Adipocyte (in vitro differentiated cells): ENCODE measurements around the gene CFAP58.

Experiments used
- DNase-seq: peaks from one replicate; pipeline ENCODE4 v3.0.0-alpha.2; 2015; ENCODE audit warnings: low read depth
- H3K27me3 ChIP-seq: replicated peaks from 2 replicates; pipeline ENCODE4 v1.7.0; 2013; ENCODE audit warnings: mild to moderate bottlenecking, low read length, moderate library complexity; ENCODE audit not compliant: control insufficient read depth, insufficient read depth
- H3K36me3 ChIP-seq: 2 replicates; pipeline ENCODE4 v1.7.0; 2013; ENCODE audit warnings: low read length, mild to moderate bottlenecking, moderate library complexity; ENCODE audit not compliant: control insufficient read depth, insufficient read depth, severe bottlenecking
- H3K4me1 ChIP-seq: 2 replicates; pipeline ENCODE4 v1.7.0; 2013; ENCODE audit warnings: mild to moderate bottlenecking, low read length, moderate library complexity; ENCODE audit not compliant: control insufficient read depth, insufficient read depth
- H3K4me3 ChIP-seq: 2 replicates; pipeline ENCODE4 v1.7.0; 2013; ENCODE audit warnings: mild to moderate bottlenecking, low read length, moderate library complexity
- H3K9ac ChIP-seq: 2 replicates; pipeline ENCODE4 v1.7.0; 2013; ENCODE audit warnings: mild to moderate bottlenecking, low read length, moderate library complexity
- H3K9me3 ChIP-seq: 2 replicates; pipeline ENCODE4 v1.7.0; 2013; ENCODE audit warnings: mild to moderate bottlenecking, low read length, moderate library complexity; ENCODE audit not compliant: control insufficient read depth

CFAP58 gene

GRCh38 chr10:104339469-104340110 lies 14.0 kb upstream of the CFAP58 start:
- Histone ChIP-seq H3K4me3 (peak overlapping the region; percentile 92), H3K27me3 (no peaks in the 10 kb centered on the region), H3K36me3 (no peaks in the 10 kb centered on the region), H3K9me3 (no peaks in the 10 kb centered on the region), H3K4me1 (peaks cover 30% of the 10 kb centered on the region), H3K9ac (peak overlapping the region; percentile 93)
- DNase-seq, result peak; percentile 87

GRCh38 chr10:104340111-104340526 lies 13.5 kb upstream of the CFAP58 start:
- no peak for DNase-seq
- Histone ChIP-seq H3K4me3 (no peak overlapping the region), H3K27me3 (no peaks in the 10 kb centered on the region), H3K9me3 (no peaks in the 10 kb centered on the region), H3K9ac (peak overlapping the region; percentile 6), H3K4me1 (peaks cover 30% of the 10 kb centered on the region), H3K36me3 (no peaks in the 10 kb centered on the region)

GRCh38 chr10:104340641-104341040 lies 13.0 kb upstream of the CFAP58 start:
- H3K4me1 ChIP-seq, result peaks cover 30% of the 10 kb centered on the region
- H3K9ac ChIP-seq, result peak overlapping the region; percentile 6
- no peaks in the 10 kb centered on the region for H3K9me3 ChIP-seq
- no peak for DNase-seq
- no peaks in the 10 kb centered on the region for H3K36me3 ChIP-seq
- H3K4me3 ChIP-seq, result no peak overlapping the region
- no peaks in the 10 kb centered on the region for H3K27me3 ChIP-seq

GRCh38 chr10:104342941-104343411 lies 10.7 kb upstream of the CFAP58 start:
- Histone ChIP-seq H3K27me3 (no peaks in the 10 kb centered on the region), H3K4me3 (no peak overlapping the region), H3K9ac (no peak overlapping the region), H3K9me3 (no peaks in the 10 kb centered on the region), H3K4me1 (peaks cover 21% of the 10 kb centered on the region), H3K36me3 (no peaks in the 10 kb centered on the region)
- DNase-seq, result no peak

- Histone ChIP-seq H3K27me3 (no peaks in the 10 kb centered on the region), H3K9me3 (no peaks in the 10 kb centered on the region), H3K36me3 (no peaks in the 10 kb centered on the region), H3K4me1 (peaks cover 18% of the 10 kb centered on the region), H3K9ac (no peak overlapping the region), H3K4me3 (no peak overlapping the region)
- no peak for DNase-seq
These were observed 9.4 kb upstream of the CFAP58 start for GRCh38 chr10:104344219-104344618.

- no peaks in the 10 kb centered on the region for H3K9me3 ChIP-seq
- H3K9ac ChIP-seq, result no peak overlapping the region
- H3K4me1 ChIP-seq, result peaks cover 16% of the 10 kb centered on the region
- H3K27me3 ChIP-seq, result no peaks in the 10 kb centered on the region
- H3K4me3 ChIP-seq, result no peak overlapping the region
- no peak for DNase-seq
- H3K36me3 ChIP-seq, result no peaks in the 10 kb centered on the region
These were observed 8.1 kb upstream of the CFAP58 start for GRCh38 chr10:104345515-104345914.

- Histone ChIP-seq H3K4me3 (no peak overlapping the region), H3K9ac (no peak overlapping the region), H3K9me3 (no peaks in the 10 kb centered on the region), H3K4me1 (peaks cover 20% of the 10 kb centered on the region), H3K36me3 (no peaks in the 10 kb centered on the region), H3K27me3 (no peaks in the 10 kb centered on the region)
- no peak for DNase-seq
These were observed 7.7 kb upstream of the CFAP58 start for GRCh38 chr10:104345941-104346340.

GRCh38 chr10:104347295-104348045 lies 6.2 kb upstream of the CFAP58 start:
- Histone ChIP-seq H3K4me1 (peaks cover 35% of the 10 kb centered on the region), H3K9ac (no peak overlapping the region), H3K9me3 (no peaks in the 10 kb centered on the region), H3K4me3 (no peak overlapping the region), H3K27me3 (no peaks in the 10 kb centered on the region), H3K36me3 (no peaks in the 10 kb centered on the region)
- no peak for DNase-seq

GRCh38 chr10:104348601-104349000 lies 5.0 kb upstream of the CFAP58 start:
- peaks cover 30% of the 10 kb centered on the region for H3K4me1 ChIP-seq

GRCh38 chr10:104349623-104350126 lies 4.0 kb upstream of the CFAP58 start:
- H3K4me3 ChIP-seq, result peak overlapping the region; percentile 60
- H3K36me3 ChIP-seq, result no peaks in the 10 kb centered on the region
- peak; percentile 44 for DNase-seq
- H3K27me3 ChIP-seq, result no peaks in the 10 kb centered on the region
- peaks cover 34% of the 10 kb centered on the region for H3K4me1 ChIP-seq
- no peak overlapping the region for H3K9ac ChIP-seq
- H3K9me3 ChIP-seq, result no peaks in the 10 kb centered on the region

More at GRCh38 chr10:104348601-104349000, 5.0 kb upstream of the CFAP58 start:
- Histone ChIP-seq H3K36me3 (no peaks in the 10 kb centered on the region), H3K9me3 (no peaks in the 10 kb centered on the region), H3K4me3 (no peak overlapping the region), H3K9ac (no peak overlapping the region), H3K27me3 (no peaks in the 10 kb centered on the region)
- DNase-seq, result no peak

- Histone ChIP-seq H3K9me3 (no peaks in the 10 kb centered on the region), H3K4me1 (peaks cover 34% of the 10 kb centered on the region), H3K9ac (no peak overlapping the region), H3K36me3 (no peaks in the 10 kb centered on the region), H3K4me3 (peak overlapping the region; percentile 60), H3K27me3 (no peaks in the 10 kb centered on the region)
- peak; percentile 88 for DNase-seq
These were observed 3.5 kb upstream of the CFAP58 start for GRCh38 chr10:104350127-104350635.
